ENCODE results near the gene MYRFL. TPM values are rescaled to one million over a fixed set of nuclear protein-coding genes. Genes with fewer than 3 reads are reported as not detected.

MYRFL gene
- total and polyA plus RNA-seq, 2 experiments from 2014 or later = 2.3 to 2.7 TPM

DNA sequence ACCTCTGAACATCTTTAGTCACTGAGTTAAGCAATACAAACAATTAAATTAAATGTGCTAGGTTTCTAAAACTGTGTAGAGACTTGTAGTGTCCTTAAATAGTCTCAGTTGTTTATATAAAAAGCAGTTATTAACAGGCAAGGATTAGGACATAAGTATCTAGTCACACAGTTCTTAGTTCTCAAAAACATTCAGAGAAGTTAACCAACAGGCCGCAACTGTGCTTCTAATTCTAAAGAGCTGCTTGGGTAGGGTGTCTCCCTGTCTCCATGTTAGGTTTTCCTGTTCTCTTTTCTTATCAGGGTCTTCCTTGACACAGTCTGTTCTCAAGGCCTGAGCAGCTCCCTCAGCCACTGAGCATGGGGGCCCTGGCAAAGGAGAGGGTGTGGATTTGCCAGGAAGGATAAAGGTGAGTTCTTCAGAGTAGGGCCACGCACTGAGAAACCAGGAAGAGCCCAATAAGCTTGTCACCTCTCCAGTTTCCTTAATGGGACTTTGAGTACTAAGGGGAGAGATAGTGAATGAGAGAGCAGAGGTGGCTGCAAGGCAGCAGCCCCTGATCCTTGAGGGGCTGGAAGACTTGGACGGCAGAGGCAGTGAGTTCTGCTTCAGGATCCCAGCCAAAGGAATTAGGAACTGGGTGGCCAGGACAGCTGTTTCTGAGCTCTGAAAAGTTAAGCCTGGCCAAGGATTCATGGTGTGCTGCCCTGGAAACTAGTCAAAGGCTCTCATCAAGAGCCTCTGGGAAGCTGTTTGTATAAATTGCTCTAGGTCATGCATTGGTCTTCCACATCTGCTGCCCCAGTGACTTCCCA, 177.3 kb downstream of the MYRFL start:
- 77% methylated on average over 3 of the region's 3 CpGs for WGBS (ENCODE audit: low lambda C conversion rate, missing lambda C conversion rate)
- H3K36me3 ChIP-seq (replicated peaks; ENCODE audit: insufficient read depth, low read depth) = no peaks in the 10 kb centered on the region
- TF ChIP-seq EZH2phosphoT487 (IDR thresholded peaks at IDR 0.05; ENCODE audit: low read depth, severe bottlenecking, unreplicated experiment) = no peak
- TF ChIP-seq, protein P1, sequence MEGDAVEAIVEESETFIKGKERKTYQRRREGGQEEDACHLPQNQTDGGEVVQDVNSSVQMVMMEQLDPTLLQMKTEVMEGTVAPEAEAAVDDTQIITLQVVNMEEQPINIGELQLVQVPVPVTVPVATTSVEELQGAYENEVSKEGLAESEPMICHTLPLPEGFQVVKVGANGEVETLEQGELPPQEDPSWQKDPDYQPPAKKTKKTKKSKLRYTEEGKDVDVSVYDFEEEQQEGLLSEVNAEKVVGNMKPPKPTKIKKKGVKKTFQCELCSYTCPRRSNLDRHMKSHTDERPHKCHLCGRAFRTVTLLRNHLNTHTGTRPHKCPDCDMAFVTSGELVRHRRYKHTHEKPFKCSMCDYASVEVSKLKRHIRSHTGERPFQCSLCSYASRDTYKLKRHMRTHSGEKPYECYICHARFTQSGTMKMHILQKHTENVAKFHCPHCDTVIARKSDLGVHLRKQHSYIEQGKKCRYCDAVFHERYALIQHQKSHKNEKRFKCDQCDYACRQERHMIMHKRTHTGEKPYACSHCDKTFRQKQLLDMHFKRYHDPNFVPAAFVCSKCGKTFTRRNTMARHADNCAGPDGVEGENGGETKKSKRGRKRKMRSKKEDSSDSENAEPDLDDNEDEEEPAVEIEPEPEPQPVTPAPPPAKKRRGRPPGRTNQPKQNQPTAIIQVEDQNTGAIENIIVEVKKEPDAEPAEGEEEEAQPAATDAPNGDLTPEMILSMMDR (IDR thresholded peaks at IDR 0.05; ENCODE audit: poor library complexity) = no peak
- no peak for TF ChIP-seq EZH2 (IDR thresholded peaks at IDR 0.05; ENCODE audit: borderline replicate concordance)
- H3K27ac ChIP-seq = peak overlapping the region; percentile 49
- DNase-seq (ENCODE audit: low spot score) = no peak
- no peaks in the 10 kb centered on the region for H3K9me2 ChIP-seq (replicated peaks; ENCODE audit: insufficient read depth)
- H2AFZ ChIP-seq = peak overlapping the region; percentile 25
- H3K9me3 ChIP-seq (ENCODE audit: low read depth) = no peaks in the 10 kb centered on the region
- peak overlapping the region; percentile 46 for H3K4me2 ChIP-seq
- no peaks in the 10 kb centered on the region for H3K79me2 ChIP-seq
- peaks cover 12% of the 10 kb centered on the region for H3K4me1 ChIP-seq (ENCODE audit: insufficient read depth)
- H3K4me3 ChIP-seq = no peak overlapping the region
- H4K20me1 ChIP-seq (ENCODE audit: insufficient read depth, poor library complexity, severe bottlenecking) = no peaks in the 10 kb centered on the region
- no peaks in the 10 kb centered on the region for H3K27me3 ChIP-seq

DNA sequence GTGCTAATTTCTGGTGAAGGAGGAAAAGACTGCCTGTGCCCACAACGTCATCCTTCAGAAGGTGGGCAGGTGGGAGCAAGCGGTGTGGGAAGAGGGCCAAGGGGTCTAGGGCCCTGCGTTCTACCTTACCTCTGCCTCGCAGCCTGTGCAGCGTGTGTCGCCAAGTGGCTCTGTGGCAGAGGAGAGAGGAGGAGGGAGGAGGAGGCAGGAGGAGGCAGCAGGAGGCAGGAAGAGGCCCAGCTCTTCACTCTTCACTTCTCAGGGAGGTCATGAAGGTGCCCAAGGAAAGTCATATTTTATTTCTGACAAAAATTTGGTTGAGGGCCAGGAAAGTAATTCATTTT, 177.9 kb downstream of the MYRFL start:
- H3K79me2 ChIP-seq = no peaks in the 10 kb centered on the region
- no peaks in the 10 kb centered on the region for H3K36me3 ChIP-seq (replicated peaks; ENCODE audit: insufficient read depth, low read depth)
- peaks cover 12% of the 10 kb centered on the region for H3K4me1 ChIP-seq (ENCODE audit: insufficient read depth)
- TF ChIP-seq, protein P1 (IDR thresholded peaks at IDR 0.05; ENCODE audit: poor library complexity) = no peak
- TF ChIP-seq EZH2 (IDR thresholded peaks at IDR 0.05; ENCODE audit: borderline replicate concordance) (no peak), EZH2phosphoT487 (IDR thresholded peaks at IDR 0.05; ENCODE audit: low read depth, severe bottlenecking, unreplicated experiment) (no peak)
- WGBS (ENCODE audit: low lambda C conversion rate, missing lambda C conversion rate) = 90% methylated on average over 6 of the region's 6 CpGs
- DNase-seq (ENCODE audit: low spot score) = no peak
- H3K9me3 ChIP-seq (ENCODE audit: low read depth) = no peaks in the 10 kb centered on the region
- H3K9me2 ChIP-seq (replicated peaks; ENCODE audit: insufficient read depth) = no peaks in the 10 kb centered on the region
- no peak overlapping the region for H3K4me3 ChIP-seq
- H3K4me2 ChIP-seq = no peak overlapping the region
- H2AFZ ChIP-seq = no peak overlapping the region
- no peaks in the 10 kb centered on the region for H3K27me3 ChIP-seq
- H3K27ac ChIP-seq = peak overlapping the region; percentile 49
- no peaks in the 10 kb centered on the region for H4K20me1 ChIP-seq (ENCODE audit: insufficient read depth, poor library complexity, severe bottlenecking)

DNA sequence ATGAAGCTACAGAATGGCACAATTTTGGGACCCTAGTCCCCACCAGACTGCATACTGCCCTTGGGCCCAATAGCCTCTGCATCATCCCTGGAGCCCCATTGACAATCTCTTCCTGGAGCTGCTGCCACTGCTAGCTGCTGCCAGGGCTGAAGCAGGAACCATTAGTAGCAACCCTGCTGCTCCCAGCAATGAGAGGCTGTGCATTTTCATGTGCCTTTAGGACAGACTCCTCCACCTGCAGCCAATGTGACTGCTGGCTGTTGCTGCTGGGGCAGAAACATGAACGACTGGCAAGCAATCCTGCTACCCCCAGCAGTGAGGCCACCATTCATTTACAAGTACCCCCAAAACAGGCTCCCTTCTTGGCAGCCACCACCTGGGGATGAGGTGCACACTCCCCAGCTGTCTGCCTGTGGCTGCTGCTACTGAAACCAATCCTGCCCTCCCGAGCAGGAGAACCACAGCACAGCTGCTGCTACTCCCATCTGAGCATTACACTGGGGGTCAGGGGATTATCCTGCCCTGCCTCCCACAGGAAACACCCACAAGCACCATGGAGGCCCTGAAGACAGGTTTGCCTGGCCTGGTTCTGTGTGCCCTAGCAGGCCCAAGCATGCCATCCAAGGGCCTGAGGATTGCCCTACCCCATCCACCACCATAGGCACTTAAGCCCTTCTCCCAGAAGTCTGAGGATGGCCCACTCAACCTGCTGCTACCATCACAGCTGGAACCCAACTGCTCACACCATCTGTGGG, 181.0 kb downstream of the MYRFL start:
- DNase-seq (ENCODE audit: low spot score) = no peak
- Histone ChIP-seq H3K4me1 (ENCODE audit: insufficient read depth) (peaks cover 12% of the 10 kb centered on the region), H3K4me2 (no peak overlapping the region), H4K20me1 (ENCODE audit: insufficient read depth, poor library complexity, severe bottlenecking) (no peaks in the 10 kb centered on the region), H2AFZ (no peak overlapping the region), H3K27me3 (no peaks in the 10 kb centered on the region), H3K27ac (no peak overlapping the region), H3K9me2 (replicated peaks; ENCODE audit: insufficient read depth) (no peaks in the 10 kb centered on the region), H3K36me3 (replicated peaks; ENCODE audit: insufficient read depth, low read depth) (no peaks in the 10 kb centered on the region), H3K4me3 (no peak overlapping the region), H3K79me2 (no peaks in the 10 kb centered on the region), H3K9me3 (ENCODE audit: low read depth) (peaks cover 3% of the 10 kb centered on the region)
- 45% methylated on average over 2 of the region's 2 CpGs for WGBS (ENCODE audit: low lambda C conversion rate, missing lambda C conversion rate)
- TF ChIP-seq EZH2 (IDR thresholded peaks at IDR 0.05; ENCODE audit: borderline replicate concordance) = no peak
- TF ChIP-seq EZH2phosphoT487 (IDR thresholded peaks at IDR 0.05; ENCODE audit: low read depth, severe bottlenecking, unreplicated experiment) = no peak
- TF ChIP-seq, protein P1 (IDR thresholded peaks at IDR 0.05; ENCODE audit: poor library complexity) = no peak

Measured in hepatocyte (in vitro differentiated cells).